HG03066 (cell line): ENCODE results near the gene DSP.

ENCODE experiments used
- ATAC-seq: cut with Tn5 transposase; IDR thresholded peaks from one replicate; pipeline ENCODE4 v1.9.1; 2021; ENCODE audit warnings: low read depth; ENCODE audit not compliant: unreplicated experiment

The DSP gene

DNA sequence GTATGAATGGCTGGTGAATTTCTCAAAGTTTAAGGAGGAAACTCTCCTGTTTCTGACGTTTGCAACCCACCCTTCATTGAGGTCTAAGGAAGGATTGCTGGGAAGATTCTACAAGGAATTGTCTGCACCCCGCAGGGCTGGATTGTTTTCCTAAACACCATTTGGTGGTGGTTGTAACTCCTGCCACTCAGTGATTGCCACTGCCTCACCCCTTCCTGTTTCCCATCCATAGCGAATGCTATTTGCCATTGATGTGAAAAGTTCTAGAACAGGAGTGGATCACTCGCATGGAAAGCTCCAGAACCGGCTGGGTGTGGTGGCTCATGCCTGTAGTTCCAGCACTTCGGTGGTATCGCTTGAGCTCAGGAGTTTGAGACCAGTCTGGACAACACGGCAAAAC, 8.7 kb upstream of the DSP start:
- ATAC-seq, result no peak

DNA sequence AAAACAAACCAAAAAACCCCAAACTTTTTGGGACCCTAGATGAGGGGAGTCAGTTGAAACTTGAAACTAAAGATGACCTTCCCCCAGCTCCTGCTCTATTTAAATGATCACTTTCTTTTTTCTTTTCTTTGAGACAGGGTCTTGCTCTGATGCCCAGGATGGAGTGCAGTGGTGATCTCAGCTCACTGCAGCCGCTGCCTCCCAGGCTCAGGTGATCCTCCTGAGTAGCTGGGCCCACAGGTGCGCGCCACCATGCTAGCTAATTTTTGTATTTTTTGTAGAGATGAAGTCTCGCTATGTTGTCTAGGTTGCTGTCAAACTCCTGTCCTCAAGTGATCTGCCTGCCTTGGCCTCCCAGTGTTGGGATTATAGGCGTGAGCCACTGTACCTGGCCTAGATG, 7.3 kb upstream of the DSP start:
- ATAC-seq, result no peak

DNA sequence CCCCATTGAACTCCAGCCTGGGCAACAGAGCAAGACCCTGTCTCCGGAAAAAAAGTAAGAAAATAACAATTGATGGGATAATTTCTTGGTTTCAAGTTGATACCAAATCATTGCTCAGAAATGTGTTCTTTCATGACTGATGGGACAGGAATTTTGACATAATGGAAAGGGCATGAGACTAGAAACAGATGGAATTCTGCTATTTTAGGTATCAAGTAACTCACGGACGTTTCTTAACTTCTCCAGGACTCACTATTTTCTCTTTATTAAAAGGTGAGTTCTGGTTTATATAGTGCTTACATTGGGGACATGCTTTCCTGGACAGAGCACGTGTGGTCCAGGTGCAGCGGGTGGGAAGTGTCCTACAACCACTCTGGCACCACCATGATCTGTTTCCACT, 6.0 kb upstream of the DSP start:
- no peak for ATAC-seq

DNA sequence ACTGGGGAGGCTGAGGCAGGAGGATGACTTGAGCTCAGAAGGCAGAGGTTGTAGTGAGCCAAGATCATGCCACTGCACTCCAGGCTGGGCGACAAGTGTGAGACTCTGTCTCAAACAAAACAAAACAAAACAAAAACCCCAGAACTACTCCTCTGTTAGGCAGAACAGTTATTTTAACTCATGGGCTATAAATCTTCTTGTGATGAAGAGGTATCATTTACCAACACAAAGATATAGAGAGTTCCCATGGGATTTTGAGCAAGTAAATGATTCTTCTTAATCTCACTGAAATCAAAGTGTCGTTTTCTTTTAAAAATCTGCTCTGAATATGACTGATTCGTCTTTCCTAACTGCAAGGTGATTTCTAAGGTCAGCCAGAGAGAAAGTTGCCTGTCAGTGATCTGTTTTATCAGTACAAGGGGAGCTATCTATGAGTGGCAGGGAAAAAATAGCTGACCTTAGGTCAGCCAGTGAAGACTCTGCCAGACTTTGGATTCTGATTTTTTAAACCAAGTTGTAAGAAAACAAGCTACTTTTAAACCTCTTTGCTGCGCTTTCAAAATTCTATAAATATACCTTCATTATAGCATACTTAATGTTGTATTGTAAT, 3.8 kb upstream of the DSP start:
- ATAC-seq, result no peak

DNA sequence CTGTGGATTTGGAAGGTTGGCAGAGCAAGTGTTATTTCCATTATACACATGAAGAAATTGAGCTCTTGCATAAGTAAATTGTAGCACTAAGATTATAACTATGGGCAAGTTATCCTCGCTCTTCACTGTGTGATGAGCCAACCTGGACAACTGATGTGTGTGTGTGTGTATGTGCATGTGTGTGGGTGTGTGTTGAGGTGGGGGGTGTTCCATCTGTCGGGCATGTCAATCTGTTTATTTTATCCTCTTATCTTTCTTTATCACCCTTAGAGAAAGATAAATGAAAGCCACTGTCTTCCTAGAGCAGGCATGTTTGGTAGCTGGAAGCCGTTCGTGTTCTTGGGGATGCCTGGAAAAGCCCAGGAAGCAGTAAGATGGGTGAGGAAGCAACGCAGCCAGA, 3.0 kb upstream of the DSP start:
- ATAC-seq, result no peak

DNA sequence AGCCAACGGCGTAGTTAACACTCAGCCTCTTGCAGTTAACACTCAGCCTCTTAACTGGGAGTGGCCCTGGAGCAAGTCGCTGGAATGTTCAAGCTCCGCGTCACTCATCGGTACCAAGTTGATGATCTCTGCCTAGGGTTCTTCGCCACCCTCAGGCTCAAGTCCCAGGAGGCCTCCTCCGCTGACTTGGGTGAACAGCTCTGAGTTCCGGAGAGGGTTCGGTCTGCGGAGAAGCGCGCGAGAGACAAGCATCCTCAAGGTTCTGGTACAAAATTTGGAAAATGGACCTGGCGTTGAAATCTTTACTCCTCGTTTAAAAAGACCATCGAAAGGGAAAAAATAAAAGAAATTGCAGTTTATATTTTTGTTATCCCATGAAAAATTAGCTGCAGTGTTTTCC, 876 bp upstream of the DSP start:
- no peak for ATAC-seq

DNA sequence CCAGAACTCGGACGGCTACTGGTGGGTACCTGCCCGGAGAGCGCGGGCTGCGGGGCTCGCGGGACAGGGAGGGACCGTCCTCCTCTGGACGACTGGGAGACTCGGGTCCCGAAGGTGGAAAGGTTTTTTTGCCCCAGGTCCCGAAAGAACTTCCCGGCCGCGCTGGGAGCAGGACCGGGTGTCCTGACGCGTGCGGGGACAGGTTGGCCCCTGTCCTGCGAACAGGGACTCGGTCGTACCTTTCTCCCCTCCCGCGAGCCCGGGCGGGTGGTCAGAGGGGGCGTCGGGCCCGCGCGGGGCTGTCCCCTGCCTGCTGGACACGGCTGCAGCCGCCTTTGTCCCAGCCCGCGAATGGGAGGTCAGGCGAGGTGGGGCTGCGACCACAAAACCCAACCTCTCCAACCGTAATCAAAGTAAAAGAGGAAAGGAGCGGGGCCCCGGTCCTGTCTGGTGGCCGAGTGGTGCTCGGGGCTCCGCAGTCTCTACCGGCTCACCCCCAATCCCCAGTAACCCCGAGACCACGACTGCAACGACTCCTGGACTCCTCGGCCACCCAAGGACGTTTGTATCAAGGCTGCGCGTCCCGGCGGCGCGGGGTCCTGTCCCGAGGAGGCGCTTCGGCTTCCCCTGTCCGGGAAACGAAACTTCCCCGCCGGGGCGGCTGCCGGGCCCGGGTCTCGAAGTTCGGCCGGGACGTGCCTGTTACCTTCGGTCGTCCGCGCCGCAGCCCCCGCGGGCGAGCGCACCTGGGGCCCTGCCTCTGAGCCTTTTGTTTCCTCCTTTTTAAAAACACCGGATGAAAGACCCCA, 798 bp downstream of the DSP start:
- ATAC-seq, result no peak

DNA sequence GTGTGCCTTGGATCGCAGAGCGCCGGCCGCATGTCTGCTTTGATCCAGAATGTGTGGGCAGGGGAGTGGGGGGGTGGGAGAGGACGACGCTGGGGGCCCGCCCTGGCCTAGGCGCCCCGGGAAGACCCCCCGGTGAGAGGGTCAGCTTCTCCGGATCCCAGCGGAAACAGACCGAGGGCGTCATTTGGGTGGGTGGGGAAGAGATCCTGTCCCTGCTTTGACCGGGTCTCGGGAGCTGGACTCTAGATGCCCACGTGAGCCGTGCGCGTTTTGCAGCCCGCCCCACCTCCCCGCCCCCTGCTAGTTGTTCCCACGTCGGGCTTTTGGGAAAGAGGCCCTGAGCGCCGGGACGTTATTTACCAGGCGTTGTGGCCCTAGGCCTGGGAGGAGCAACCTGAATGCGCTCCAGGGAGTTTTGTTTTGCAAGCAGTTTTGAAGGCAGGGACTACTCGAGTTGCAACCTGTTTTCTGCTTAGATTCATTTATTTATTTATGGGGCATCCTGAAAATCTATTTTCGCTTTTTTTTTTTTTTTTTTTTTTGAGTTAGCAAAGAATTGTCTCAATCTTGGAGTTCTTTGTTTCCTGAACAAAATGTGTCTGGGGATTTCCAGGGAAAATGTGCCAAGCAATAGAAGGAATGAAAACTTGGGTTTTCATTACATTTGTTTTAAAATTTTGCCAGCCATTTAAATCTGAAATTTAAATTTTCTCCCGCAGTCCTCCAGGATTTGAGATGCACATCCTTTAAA, 1.6 kb downstream of the DSP start:
- no peak for ATAC-seq

DNA sequence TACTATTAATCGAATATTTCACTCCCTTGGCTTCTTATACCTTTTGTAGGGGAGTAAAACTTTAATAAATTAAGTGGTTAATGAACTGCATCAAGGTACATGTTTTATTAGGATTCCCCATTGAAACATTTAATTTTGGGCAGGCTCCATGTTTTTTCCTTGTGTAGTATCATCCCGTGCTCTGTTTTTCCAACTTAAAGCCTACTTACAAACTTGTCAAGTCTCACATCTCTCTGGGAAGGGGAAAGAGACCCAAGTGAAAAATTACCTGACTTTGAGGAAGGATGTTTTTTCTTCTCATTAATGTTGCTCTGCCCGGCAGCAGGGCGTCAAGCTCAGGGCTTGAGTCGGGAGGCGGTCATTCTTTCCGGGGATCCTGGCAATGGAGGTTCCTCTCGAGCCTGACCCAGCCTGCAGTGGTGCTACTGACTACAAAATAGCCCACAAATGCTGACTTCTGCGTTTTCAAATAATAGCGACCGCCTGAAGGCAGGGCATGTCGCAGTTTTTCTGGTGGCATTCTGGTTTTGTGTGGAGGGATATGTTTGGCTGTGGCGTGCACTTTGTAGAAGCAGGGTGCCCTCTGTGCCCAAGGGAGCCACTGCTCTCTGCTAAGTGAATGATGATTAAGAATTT, 2.4 kb downstream of the DSP start:
- no peak for ATAC-seq

DNA sequence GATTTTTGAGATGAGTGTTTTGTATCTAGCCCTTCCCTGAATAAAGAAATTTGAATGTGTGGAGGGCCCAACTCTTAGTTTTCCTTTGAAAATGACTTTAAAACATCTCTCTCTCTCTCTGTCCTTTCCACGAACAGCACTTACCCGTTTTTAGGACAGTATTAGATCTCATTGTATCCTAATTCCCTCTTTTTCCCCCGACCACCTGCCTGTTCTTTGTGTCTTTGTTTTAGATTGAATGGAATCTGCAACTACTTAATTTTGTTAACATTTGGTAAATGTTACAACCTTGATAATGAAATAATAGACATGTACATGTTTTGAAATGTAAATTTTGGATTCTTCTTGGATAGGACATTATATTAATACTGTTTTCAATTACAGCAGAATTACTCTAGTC, 3.1 kb downstream of the DSP start:
- ATAC-seq, result no peak

DNA sequence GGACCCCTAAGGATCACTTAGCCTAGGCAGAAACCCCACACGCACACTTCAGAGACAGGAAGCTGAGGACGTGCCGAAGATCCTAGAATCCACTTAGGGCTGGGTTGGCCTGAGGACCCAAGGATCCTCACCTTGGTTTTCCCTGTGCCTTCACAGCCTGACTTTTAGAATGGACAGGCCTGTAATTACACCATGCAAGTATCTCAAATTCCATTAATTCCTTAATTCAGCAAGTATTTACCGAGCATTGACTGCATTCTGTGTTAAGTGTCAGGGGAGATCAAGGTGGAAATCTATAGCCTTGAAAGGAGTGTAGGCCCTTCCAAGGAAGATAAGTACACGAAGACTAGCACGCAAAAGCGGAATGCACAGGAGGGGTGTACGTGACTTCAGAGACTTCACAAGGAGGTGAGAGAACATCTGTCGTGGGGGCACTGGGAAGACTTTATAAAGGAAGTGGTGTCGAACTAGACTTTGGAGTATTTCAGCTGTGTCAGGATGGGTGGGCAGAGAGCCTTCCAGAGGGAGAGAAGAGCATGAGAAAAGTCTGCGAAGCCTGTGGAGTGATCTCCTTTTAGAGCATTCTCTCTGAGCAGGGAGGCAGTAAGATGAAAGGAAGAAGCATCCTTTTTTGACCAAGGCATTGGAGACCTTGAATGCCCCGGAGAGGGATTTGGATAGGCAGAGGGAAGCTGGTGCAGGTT, 4.0 kb downstream of the DSP start:
- ATAC-seq, result no peak

DNA sequence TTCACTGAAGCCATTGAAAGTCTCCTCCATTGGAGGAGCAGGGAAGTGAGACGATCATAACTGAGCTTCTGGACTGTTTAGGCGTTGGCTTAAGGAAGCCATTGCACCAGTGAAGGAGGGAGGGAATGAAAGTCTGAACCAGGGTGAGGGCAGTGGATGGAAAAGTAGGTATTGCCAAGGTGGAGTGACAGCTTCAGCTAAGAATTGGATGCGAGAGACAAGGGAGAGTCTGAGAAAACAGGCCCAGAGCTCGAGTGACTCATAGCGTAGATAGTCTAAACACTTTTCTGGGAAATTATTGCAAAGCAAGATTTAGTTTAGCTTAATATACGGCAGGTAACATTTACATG, 4.5 kb downstream of the DSP start:
- no peak for ATAC-seq

DNA sequence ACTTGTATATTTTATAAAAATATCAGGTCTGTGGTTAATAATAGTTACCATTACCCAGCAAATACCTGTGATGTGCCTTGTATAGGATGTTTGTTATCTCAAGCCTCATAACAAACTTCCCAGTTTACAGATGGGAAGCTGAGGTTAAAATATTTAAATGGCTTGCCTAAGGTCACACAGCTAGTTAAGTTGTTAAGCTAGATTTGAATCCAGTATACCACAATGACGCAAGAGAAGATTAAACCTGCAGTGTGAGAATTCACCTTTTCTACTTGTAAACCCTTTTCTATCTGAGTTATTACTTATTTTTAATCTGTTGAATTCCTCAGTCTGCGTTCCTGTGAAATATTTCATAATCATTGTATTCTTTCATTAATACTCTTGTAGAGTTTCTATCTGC, 4.9 kb downstream of the DSP start:
- ATAC-seq, result no peak

DNA sequence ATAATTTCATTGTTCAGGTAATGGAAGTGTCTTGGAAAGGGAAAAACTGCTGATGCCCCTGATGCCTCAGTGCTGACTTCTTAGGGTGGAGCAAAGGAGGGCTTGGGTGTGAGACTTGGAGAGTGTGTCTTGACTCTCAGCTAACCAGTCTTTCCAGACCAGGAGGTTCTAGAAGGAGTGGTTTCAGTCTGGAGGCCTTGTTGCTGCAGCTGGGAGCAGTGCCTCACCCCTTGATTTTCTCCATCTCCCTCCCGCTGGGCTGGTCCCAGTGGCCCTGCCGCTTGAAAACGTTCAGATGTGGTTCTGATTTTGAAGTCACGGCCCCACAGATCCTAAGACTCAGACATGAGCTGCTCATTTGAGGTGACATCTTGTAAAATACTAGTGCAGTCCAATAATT, 5.4 kb downstream of the DSP start:
- no peak for ATAC-seq

DNA sequence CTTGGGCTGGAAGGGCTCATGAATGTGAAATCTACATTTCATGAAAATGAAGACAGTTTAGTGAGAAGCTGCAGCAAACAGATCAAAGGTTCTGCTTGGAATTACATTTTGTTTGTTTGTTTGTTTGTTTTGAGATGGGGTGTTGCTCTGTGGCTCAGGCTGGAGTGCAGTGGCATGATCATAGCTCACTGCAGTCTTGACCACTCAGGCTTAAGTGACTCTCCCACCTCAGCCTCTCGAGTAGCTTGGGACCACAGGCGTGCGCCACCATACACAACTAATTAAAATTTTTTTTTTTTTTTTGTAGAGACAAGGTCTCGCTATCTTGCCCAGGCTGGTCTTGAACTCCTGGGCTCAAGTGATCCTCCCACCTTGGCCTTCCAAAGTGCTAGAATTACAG, 5.8 kb downstream of the DSP start:
- ATAC-seq, result no peak

DNA sequence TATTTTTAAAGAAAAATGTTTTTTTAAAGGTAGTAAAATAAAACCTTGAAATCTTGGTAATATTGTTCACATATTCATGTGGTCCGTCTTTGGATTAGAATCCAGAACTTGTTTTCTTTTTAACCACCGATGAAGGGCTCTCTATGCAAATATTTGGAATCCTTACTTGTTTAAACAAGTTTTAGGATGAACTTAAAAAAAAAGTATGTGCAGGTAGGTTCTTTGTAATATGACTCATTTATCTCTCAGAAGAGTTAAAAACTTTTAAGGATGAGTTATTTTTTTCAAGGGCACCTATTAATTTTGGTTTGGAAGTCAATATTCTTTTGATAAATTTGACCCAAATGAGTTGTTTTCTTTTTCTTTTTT, 8.9 kb downstream of the DSP start:
- ATAC-seq, result no peak

DNA sequence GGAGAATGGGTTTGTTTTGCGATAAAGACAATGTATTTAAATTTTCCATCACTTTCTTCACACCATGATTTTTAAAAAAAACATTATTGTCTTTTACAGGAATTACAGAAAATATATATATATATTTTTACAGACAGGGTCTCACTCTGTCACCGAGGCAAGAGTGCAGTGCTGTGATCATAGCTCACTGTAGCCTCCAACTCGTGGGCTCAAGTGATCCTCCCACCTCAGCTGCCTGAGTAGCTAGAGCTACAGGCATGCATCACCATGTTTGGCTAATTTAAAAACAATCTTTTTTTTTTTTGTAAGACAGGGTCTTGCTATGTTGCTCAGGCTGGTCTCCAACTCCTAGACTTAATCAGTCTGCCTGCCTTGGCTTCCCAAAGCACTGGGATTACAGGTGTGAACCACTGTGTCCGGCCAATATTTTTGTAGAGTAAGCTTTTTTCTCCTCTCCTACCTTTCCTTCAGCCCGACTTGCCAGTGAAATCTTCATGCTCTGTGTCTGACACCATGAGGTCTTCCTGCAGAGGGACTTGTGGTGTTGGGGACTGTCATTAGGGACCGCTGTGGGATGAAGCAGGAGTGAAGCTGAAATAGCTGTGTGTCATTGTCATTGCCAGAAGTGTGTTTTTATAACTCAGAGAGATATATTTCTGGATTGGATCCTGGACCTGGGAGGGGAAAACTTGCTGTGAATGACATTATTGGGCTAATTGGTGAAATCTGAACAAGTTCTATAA, 13.2 kb downstream of the DSP start:
- ATAC-seq, result no peak

DNA sequence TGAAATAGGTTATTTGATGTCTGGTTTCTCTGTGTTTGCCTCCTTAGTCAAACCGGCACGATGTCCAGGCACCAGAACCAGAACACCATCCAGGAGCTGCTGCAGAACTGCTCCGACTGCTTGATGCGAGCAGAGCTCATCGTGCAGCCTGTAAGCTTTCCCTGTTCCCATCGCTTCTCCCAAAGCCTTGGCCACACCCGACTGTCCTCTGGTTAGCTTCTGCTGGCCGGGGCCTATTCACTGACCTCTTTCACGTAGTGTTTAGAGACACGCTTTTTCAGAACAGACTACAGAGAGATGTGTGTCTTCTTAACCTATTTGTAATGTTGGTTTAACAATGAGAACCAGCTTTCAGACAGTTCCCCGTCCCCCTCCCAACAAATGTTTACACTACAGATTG, 14.2 kb downstream of the DSP start:
- no peak for ATAC-seq

DNA sequence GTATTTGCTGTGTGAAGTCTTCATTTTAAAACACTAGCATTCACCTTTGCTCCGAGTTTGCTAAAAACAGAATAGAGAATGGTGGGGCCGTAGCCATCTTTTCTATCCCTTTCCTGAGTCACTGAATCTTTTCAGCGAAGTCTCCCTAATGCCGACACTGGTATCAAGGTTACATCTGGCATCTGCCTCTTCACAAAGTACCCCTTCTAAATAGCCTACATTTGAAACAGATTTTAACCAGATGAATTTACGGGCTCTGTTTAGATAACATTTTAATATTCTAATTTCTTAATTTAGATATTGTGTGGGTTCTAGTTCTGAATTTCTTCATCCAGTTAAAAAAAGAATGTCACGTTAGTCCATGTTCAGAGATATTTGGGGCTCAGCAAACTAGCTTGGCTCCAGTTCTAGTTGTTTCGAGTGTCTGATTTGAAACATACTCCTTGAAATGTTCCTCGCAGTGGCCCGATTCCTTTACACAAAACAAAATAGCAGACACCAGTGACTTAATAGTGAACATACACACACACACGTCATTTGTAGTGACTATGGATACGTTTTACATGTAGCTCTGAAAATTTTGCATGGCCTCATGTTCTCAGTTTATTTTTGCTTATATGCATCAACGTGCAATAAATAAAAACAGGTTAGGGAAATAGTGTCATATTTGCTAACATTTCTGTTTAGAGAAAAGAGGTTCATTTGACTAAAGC, 15.1 kb downstream of the DSP start:
- no peak for ATAC-seq

DNA sequence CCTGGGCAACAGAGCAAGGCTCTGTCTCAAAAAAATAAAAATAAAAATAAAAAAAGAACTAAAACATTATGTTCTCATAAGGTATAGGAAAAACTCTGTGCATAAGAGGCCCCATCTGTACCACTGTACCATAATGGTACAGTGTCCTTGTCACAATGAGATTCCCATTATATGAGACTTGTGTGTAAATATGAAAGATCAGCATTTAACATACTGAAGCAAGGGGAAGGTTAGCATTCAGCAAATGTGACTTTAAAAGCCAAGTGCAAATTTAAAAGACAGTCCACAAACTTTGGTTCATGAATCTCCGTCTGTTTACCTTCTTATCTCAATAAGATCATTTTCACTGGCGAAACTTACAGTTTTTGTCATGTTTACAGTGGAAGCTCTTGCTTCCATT, 16.2 kb downstream of the DSP start:
- ATAC-seq, result no peak
